ENCODE measurements around the gene TMEM97. TPM values are rescaled to one million over a fixed set of nuclear protein-coding genes. Genes with fewer than 3 reads are reported as not detected.
"Not testable (repeated sequence)": the region's sequence is repeated elsewhere in the genome, so short reads cannot be mapped to it uniquely, and the experiment has no call there.

Gene TMEM97
- total RNA-seq, 2 experiments from 2014 or later, result 26.2 to 39.7 TPM

DNA sequence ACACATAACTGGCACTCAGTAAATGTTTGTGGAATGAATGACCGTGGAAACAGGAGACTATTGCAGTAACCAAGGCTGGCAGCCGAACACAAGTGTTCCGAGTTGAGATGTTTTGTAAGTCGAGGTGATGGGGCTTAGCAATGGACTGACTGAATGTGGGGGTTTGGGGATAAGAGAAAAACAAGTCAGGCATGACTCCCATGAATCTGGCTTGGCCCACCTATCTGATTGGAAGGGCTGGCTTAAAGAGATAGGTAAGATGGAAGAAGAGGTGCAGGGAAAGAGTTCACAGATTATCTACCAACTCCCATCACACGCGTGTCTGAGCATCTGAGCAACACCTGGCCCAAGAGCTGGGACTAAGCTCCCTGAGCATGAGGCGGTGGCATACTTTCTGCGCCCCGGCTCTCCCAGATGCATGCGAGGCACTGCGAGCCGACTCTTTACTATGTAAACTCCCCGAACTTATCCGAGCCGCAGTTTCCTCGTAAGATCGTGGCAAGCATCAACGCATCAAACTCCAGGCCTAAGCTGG lies 15.7 kb downstream of the TMEM97 start:
- Mint-ChIP-seq H3K9me3 (ENCODE audit: low read depth) (no peaks in the 10 kb centered on the region), H3K27ac (peak overlapping the region; percentile 92), H3K4me1 (peaks cover 36% of the 10 kb centered on the region), H3K4me3 (peak overlapping the region; percentile 97), H3K36me3 (no peaks in the 10 kb centered on the region), H3K27me3 (no peaks in the 10 kb centered on the region)
- CTCF ChIA-PET, result interaction anchor here (0.9 to 4.3 kb wide), 12 partner anchors 8 to 575 kb away, joined by 3 to 31 read pairs (median 4); partner anchors contain the start of genes POLDIP2 and TMEM97
- ATAC-seq (no peak), DNase-seq (no peak)

DNA sequence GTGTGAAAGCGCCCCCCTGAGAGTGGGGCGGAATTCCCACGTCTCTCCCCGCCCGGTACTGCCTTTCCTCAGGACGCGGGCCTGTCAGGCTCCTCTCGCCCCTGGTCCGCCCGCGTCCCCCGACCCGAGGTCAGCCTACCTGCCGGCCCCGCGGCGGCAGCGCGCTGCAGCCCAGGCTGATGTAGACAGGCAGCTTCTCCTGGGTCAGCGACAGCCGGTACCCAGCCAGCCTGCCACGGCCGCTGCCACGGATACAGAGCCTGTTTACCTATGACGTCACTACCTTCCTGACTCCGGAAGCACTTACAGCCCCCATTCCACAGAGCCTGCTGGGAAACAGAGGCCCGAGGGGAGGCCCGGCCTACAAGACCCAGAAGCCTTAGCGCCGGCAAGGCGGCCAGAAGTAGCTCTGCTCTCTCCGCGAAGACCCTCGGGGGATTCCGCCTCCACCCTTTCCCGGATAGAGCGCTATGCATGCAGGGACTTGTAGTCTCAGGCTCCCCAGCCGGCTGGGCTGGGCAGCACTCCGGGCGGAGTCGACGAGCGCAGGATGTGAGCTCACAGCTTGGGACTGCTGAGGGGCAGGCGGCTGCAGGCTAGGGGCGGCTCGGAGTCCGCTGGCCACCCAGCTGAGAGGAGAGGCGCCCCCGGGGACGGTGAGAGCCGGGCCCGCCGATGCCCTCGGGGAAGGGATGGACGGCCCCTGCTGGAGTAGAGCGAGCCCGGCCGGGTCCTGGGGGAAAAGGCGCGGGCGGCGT lies 16.4 kb downstream of the TMEM97 start, which contains the start of the genes IFT20 and TNFAIP1:
TSS of gene IFT20 (minus strand) at position 272 of the 758 bp plus-strand sequence. CDS start 3,487 bp downstream, outside the sequence.
TSS of gene TNFAIP1 (plus strand) at position 561 of the 758 bp plus-strand sequence. CDS start 3,761 bp downstream, outside the sequence.
- Mint-ChIP-seq H3K36me3 (peaks cover 3% of the 10 kb centered on the region), H3K9me3 (ENCODE audit: low read depth) (no peaks in the 10 kb centered on the region), H3K4me3 (peak within 1 kb of the TSS; percentile 97), H3K27ac (peak within 1 kb of the TSS; percentile 92), H3K27me3 (no peaks in the 10 kb centered on the region), H3K4me1 (peaks cover 36% of the 10 kb centered on the region)
- ATAC-seq (peak; percentile 96), DNase-seq (peak; percentile 100)
- CTCF ChIA-PET, result interaction anchor here (0.6 to 4.3 kb wide), 17 partner anchors 9 to 685 kb away, joined by 3 to 31 read pairs (median 3); partner anchors contain the start of genes BLTP2, POLDIP2 and TMEM97

- DNase-seq, result peak; percentile 52
- CTCF ChIA-PET, result interaction anchor here (0.6 to 4.3 kb wide), 17 partner anchors 9 to 686 kb away, joined by 3 to 31 read pairs (median 3); partner anchors contain the start of genes BLTP2, POLDIP2 and TMEM97
- peaks cover 36% of the 10 kb centered on the region for H3K4me1 Mint-ChIP-seq
Observed at GRCh38 chr17:28335959-28336871, 17.2 kb downstream of the TMEM97 start.

DNA sequence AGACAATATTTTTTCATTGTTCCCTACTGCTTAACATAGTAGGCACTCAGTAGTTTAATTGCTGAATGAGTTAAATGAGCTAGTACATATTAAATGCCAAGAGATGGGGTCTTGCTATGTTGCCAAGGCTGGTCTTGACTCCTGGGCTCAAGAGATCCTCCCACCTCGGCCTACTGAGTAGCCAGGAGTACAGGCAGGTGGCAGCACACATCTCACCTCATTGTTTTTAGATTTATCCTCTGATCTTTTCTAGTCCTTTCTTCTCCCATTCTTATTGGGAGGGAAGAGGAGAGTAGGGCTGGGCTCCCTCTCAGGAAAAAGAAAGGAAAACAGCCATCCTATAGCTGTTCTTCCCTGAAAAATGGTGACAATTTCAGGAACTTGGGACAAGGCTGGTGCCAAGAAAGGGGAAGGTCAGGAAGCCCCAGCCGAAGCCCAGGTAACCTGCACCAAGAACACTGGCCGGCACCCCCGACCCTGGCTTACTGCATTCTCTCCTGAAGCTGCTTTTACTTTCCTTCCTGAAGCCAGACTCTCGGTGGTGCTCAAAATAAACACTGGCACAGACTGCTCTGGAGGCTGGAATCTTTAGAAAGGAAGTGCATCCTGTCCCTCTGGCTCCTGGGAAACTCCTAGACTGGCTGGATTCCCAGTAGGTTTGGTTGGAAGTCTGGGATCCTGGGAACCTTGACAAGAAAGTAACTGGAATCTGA lies 19.2 kb downstream of the TMEM97 start:
- Mint-ChIP-seq H3K27me3 (no peaks in the 10 kb centered on the region), H3K36me3 (peaks cover 13% of the 10 kb centered on the region), H3K4me3 (no peak overlapping the region), H3K9me3 (ENCODE audit: low read depth) (no peaks in the 10 kb centered on the region), H3K4me1 (peaks cover 33% of the 10 kb centered on the region), H3K27ac (no peak overlapping the region)
- CTCF ChIA-PET, result interaction anchor here (1.2 to 2.0 kb wide), 3 partner anchors 20 to 533 kb away, joined by 3 to 5 read pairs (median 4); partner anchors contain the start of gene POLDIP2
- ATAC-seq (no peak), DNase-seq (no peak)

More at GRCh38 chr17:28335959-28336871, 17.2 kb downstream of the TMEM97 start:
- peak overlapping the region; percentile 97 for H3K4me3 Mint-ChIP-seq
- ATAC-seq, result no peak
- no peaks in the 10 kb centered on the region for H3K27me3 Mint-ChIP-seq
- H3K27ac Mint-ChIP-seq, result peak overlapping the region; percentile 92
- no peaks in the 10 kb centered on the region for H3K9me3 Mint-ChIP-seq (ENCODE audit: low read depth)
- H3K36me3 Mint-ChIP-seq, result peaks cover 7% of the 10 kb centered on the region

DNA sequence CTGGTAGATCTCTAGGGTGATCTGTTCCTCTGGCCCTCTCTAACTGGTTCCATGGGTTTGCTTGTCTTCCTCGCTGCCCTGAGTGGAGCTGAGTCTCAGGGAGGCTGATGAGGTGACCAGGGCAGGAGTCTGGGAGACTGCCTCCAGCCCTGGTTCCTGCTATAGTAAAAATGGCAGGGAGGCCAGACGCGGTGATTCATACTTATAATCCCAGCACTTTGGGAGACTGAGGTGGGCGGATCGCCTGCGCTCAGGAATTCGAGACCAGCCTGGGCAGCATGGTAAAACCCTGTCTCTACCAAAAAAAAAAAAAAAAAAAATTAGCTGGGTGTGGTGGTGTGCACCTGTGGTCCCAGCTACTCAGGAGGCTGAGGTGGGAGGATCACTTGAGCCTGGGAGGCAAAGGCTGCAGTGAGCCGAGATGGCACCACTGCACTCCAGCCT lies 19.8 kb downstream of the TMEM97 start:
- H3K27me3 Mint-ChIP-seq; ATAC-seq; DNase-seq; H3K4me3 Mint-ChIP-seq; H3K27ac Mint-ChIP-seq; H3K9me3 Mint-ChIP-seq (ENCODE audit: low read depth): not testable (repeated sequence)
- H3K4me1 Mint-ChIP-seq, result peaks cover 32% of the 10 kb centered on the region
- CTCF ChIA-PET, result interaction anchor here (1.2 to 2.0 kb wide), 3 partner anchors 16 to 533 kb away, joined by 3 to 5 read pairs (median 3); no protein-coding TSS in a partner anchor
- peaks cover 13% of the 10 kb centered on the region for H3K36me3 Mint-ChIP-seq

GRCh38 chr17:28339431-28339830 lies 20.4 kb downstream of the TMEM97 start:
- H3K36me3 Mint-ChIP-seq, result peaks cover 13% of the 10 kb centered on the region
- CTCF ChIA-PET, result interaction anchor here (1.2 to 2.0 kb wide), 2 partner anchors 15 to 77 kb away, joined by 3 to 5 read pairs; no protein-coding TSS in a partner anchor
- no peaks in the 10 kb centered on the region for H3K9me3 Mint-ChIP-seq (ENCODE audit: low read depth)
- H3K27me3 Mint-ChIP-seq, result no peaks in the 10 kb centered on the region
- DNase-seq (no peak), ATAC-seq (no peak)
- H3K4me1 Mint-ChIP-seq, result peaks cover 26% of the 10 kb centered on the region
- no peak overlapping the region for H3K27ac Mint-ChIP-seq
- H3K4me3 Mint-ChIP-seq, result no peak overlapping the region

DNA sequence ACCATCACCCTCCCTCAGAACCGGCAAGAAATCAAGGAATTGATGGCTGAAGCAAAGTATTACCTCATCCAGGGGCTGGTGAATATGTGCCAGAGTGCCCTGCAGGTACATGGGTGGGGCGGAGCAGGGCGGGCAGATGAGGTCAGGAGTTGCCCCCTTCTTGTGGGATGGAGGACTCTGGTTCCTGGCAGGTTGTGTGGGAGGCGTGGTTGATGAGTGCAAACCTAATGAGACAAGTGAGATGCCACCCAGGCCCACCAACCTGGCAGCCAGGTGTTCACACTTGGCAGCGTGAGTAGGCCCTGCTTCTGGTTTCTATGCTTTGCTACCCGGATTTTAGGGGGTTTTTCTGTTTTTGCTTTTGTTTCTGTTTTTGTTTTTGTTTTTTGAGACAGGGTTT lies 21.4 kb downstream of the TMEM97 start:
- peaks cover 21% of the 10 kb centered on the region for H3K4me1 Mint-ChIP-seq
- no peak overlapping the region for H3K27ac Mint-ChIP-seq
- ATAC-seq (no peak), DNase-seq (no peak)
- H3K4me3 Mint-ChIP-seq, result no peak overlapping the region
- no peaks in the 10 kb centered on the region for H3K9me3 Mint-ChIP-seq (ENCODE audit: low read depth)
- H3K27me3 Mint-ChIP-seq, result no peaks in the 10 kb centered on the region
- CTCF ChIA-PET, result no interaction called here
- peaks cover 13% of the 10 kb centered on the region for H3K36me3 Mint-ChIP-seq

GRCh38 chr17:28341516-28341915 lies 22.5 kb downstream of the TMEM97 start:
- ATAC-seq (no peak), DNase-seq (no peak)
- peaks cover 17% of the 10 kb centered on the region for H3K4me1 Mint-ChIP-seq
- no peaks in the 10 kb centered on the region for H3K9me3 Mint-ChIP-seq (ENCODE audit: low read depth)
- peaks cover 16% of the 10 kb centered on the region for H3K36me3 Mint-ChIP-seq
- H3K27me3 Mint-ChIP-seq, result no peaks in the 10 kb centered on the region
- H3K27ac Mint-ChIP-seq, result no peak overlapping the region
- CTCF ChIA-PET, result no interaction called here
- H3K4me3 Mint-ChIP-seq, result no peak overlapping the region

GRCh38 chr17:28342313-28342712 lies 23.3 kb downstream of the TMEM97 start:
- CTCF ChIA-PET, result no interaction called here
- peaks cover 20% of the 10 kb centered on the region for H3K36me3 Mint-ChIP-seq
- H3K9me3 Mint-ChIP-seq (ENCODE audit: low read depth), result no peaks in the 10 kb centered on the region
- DNase-seq (no peak), ATAC-seq (no peak)
- H3K4me1 Mint-ChIP-seq, result peaks cover 9% of the 10 kb centered on the region
- H3K4me3 Mint-ChIP-seq, result no peak overlapping the region
- no peaks in the 10 kb centered on the region for H3K27me3 Mint-ChIP-seq
- H3K27ac Mint-ChIP-seq, result no peak overlapping the region

DNA sequence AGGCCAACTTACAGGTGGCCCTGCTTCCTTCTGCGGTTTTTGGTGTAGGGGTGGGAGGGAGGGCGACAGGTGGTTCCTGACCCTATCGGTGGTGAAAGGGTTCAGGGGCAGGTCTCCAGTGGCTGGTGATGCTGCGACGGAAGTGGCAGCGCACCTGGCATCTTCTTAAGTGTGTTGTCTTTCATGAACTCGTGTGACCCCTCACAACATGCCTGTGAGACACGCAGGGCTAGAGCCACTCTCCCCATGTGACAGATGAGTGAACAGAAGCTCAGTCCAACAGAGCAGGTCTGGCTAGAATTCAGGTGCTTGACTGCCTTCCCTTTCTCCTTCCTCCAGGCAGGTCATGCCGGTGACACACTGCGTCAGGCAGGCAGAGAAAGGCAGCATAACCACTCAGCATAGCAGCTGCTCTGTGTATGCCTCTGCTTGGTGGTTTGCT lies 24.5 kb downstream of the TMEM97 start:
- H3K4me3 Mint-ChIP-seq, result no peak overlapping the region
- ATAC-seq (no peak), DNase-seq (no peak)
- CTCF ChIA-PET, result no interaction called here
- H3K9me3 Mint-ChIP-seq (ENCODE audit: low read depth), result no peaks in the 10 kb centered on the region
- no peaks in the 10 kb centered on the region for H3K27me3 Mint-ChIP-seq
- H3K36me3 Mint-ChIP-seq, result peaks cover 24% of the 10 kb centered on the region
- peaks cover under 1% of the 10 kb centered on the region for H3K4me1 Mint-ChIP-seq
- H3K27ac Mint-ChIP-seq, result no peak overlapping the region

DNA sequence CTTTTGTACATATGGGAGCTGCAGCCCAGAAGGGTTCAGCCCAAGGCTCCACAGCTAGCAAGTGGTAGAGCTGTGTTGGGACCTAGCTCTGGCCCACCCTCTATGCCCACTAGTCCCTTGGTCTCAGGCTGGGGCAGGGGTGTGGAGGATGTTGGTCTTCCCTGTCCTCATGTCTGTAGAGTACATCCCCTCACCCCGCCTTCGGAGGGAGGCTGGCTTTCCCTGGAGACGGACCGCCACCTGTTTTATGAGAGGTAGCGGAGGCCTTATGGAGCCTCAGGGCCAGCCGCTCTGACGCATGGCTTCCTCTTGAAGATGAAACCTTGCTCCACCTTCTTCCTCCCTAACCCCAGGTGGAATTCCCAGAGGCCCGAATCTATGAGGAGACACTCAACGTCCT lies 25.0 kb downstream of the TMEM97 start:
- no peak for DNase-seq
- no peak overlapping the region for H3K4me3 Mint-ChIP-seq
- peaks cover 29% of the 10 kb centered on the region for H3K36me3 Mint-ChIP-seq
- no peak overlapping the region for H3K27ac Mint-ChIP-seq
- no peaks in the 10 kb centered on the region for H3K27me3 Mint-ChIP-seq
- no peaks in the 10 kb centered on the region for H3K9me3 Mint-ChIP-seq (ENCODE audit: low read depth)
- no peaks in the 10 kb centered on the region for H3K4me1 Mint-ChIP-seq
- CTCF ChIA-PET, result no interaction called here
- no peak for ATAC-seq

DNA sequence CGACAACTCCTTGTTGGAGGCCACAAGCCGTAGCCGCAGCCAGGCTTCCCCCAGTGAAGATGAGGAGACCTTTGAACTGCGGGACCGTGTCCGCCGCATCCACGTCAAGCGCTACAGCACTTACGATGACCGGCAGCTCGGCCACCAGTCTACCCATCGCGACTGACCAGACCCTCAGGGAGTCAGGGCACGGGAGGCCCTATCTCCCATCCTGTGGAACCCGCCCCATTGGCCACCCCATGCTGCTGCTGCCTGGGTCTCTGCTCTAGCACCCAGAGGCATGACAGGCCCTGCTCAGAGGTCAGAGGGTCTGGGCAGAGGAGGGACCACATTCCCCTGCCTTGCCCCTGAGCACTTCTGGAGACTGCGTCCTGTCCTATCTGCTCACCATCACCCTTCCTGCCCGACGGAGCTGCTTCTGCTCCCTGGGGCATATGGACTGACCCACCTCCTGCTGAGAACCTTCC lies 25.5 kb downstream of the TMEM97 start:
- Mint-ChIP-seq H3K4me1 (no peaks in the 10 kb centered on the region), H3K27ac (no peak overlapping the region), H3K36me3 (peaks cover 30% of the 10 kb centered on the region), H3K4me3 (no peak overlapping the region), H3K9me3 (ENCODE audit: low read depth) (no peaks in the 10 kb centered on the region), H3K27me3 (no peaks in the 10 kb centered on the region)
- DNase-seq, result no peak
- no peak for ATAC-seq
- CTCF ChIA-PET, result no interaction called here
